Measurements from ENCODE around the gene DEFB123. TPM values are rescaled to one million over a fixed set of nuclear protein-coding genes. Genes with fewer than 3 reads are reported as not detected.

Gene DEFB123
- total RNA-seq, 2 experiments from 2014 or later: not detected

DNA sequence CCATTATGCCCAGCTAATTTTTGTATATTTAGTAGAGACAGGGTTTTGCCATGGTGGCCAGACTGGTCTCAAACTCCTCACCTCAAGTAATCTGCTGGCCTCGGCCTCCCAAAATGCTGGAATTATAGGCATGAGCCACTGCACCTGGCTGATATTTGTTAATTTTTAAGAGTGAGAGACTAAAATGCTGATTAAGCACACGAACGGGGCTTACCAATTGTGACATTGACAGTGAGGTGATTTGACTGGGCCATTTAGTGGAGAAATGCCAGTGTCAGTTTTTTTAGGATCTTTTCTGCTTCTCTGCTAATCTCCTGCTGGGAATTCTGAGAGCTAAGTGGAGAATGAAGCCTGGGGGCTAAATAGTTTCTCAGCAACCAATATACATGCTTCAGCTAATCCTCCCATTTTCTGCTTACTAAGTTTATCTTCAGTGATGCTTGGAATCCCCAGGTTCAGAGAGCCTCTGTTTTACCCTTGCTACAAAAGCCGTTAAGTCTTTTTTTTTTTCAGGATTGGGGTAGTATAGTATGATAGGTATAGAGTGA is 9.8 kb upstream of the DEFB123 start:
- intact Hi-C loops (cut with micrococcal nuclease): no loop called here
- Mint-ChIP-seq H3K4me1 (ENCODE audit: low read depth) (no peaks in the 10 kb centered on the region), H3K9me3 (peaks cover 2% of the 10 kb centered on the region), H3K27ac (no peak overlapping the region), H3K4me3 (no peak overlapping the region), H3K27me3 (peaks cover 7% of the 10 kb centered on the region), H3K36me3 (ENCODE audit: low read depth) (no peaks in the 10 kb centered on the region)
- ATAC-seq: no peak
- POLR2A ChIA-PET: no interaction called here
- TF ChIP-seq, protein P1, sequence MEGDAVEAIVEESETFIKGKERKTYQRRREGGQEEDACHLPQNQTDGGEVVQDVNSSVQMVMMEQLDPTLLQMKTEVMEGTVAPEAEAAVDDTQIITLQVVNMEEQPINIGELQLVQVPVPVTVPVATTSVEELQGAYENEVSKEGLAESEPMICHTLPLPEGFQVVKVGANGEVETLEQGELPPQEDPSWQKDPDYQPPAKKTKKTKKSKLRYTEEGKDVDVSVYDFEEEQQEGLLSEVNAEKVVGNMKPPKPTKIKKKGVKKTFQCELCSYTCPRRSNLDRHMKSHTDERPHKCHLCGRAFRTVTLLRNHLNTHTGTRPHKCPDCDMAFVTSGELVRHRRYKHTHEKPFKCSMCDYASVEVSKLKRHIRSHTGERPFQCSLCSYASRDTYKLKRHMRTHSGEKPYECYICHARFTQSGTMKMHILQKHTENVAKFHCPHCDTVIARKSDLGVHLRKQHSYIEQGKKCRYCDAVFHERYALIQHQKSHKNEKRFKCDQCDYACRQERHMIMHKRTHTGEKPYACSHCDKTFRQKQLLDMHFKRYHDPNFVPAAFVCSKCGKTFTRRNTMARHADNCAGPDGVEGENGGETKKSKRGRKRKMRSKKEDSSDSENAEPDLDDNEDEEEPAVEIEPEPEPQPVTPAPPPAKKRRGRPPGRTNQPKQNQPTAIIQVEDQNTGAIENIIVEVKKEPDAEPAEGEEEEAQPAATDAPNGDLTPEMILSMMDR (IDR thresholded peaks at IDR 0.05): no peak
- DNase-seq: no peak
- CTCF ChIA-PET: interaction anchor here (1.4 kb wide), 2 partner anchors 10 to 73 kb away, joined by 4 read pairs; partner anchors contain the start of gene DEFB123

DNA sequence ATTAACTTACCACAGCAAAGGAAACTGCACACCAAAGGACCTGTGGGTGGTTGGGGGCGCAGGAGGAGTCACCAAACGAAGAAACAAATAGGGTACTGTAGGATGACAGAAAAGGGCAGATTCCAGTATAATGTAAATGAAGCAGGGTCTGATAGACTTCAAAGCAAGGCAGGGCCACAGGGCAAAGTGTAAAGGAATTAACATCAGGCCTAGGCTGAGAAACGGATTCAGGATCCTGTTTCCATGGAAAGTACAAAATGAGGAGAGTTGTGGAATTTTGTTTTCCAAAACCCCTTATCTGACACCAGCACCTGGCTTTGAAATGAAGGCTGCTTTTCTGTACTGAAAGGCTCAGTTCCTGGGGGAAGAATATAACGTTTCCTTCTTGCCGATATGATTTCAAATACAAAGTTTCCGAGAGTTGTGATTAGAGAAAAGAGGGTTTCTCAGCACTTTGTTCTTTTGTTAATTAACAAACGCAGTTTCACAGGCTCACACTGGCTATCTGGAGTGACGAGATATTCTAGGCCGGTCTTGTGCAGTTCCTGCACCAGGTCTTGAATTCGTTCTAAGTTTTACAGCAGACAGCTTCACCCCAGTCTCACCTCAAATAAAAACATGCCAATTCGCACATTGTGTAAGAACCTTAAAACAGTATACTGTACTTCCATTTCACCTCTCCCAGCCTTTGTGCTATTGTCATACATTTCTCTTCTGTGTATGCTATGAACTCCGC is 5.8 kb downstream of the DEFB123 start:
- Mint-ChIP-seq H3K9me3 (peaks cover 2% of the 10 kb centered on the region), H3K27me3 (peaks cover 5% of the 10 kb centered on the region), H3K4me1 (ENCODE audit: low read depth) (no peaks in the 10 kb centered on the region), H3K36me3 (ENCODE audit: low read depth) (no peaks in the 10 kb centered on the region), H3K27ac (no peak overlapping the region), H3K4me3 (no peak overlapping the region)
- ATAC-seq: no peak
- TF ChIP-seq, protein P1 (IDR thresholded peaks at IDR 0.05): no peak
- intact Hi-C loops (cut with micrococcal nuclease): no loop called here
- ChIA-PET CTCF (no interaction called here), POLR2A (no interaction called here)
- no peak for DNase-seq

DNA sequence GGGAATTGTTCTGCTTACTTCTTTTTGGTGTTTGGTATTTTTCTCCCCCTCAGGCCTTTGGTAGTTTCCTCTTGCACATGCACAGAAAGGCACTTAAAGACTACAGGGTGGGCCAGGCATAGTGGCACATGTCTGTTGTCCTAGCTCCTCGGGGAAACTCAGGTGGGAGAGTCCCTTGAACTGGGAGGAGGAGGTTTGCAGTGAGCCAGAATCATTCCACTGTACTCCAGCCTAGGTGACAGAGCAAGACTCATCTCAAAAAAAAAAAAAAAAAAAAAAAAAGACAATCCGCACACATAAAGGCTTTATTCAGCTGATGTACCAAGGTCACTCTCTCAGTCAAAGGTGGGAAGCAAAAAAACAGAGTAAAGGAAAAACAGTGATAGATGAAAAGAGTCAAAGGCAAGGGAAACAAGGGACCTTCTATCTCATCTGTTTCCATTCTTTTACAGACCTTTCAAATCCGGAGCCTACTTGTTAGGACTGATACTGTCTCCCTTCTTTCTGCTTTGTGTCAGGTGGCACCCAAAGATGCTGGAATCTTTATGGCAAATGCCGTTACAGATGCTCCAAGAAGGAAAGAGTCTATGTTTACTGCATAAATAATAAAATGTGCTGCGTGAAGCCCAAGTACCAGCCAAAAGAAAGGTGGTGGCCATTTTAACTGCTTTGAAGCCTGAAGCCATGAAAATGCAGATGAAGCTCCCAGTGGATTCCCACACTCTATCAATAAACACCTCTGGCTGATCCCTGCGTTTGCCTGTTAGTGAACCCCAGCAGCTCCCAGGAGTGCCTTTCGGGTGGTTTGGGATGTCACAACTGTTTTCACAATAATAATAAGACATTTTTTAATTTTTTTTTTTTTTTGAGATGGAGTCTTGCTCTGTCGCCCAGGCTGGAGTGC is 9.3 kb downstream of the DEFB123 start:
- TF ChIP-seq, protein P1 (IDR thresholded peaks at IDR 0.05): no peak
- H3K27me3 Mint-ChIP-seq: peaks cover 10% of the 10 kb centered on the region
- intact Hi-C loops (cut with micrococcal nuclease): no loop called here
- CTCF ChIA-PET: interaction anchor here (1.1 to 2.8 kb wide), 5 partner anchors 8 to 163 kb away, joined by 3 to 10 read pairs (median 3); no protein-coding TSS in a partner anchor
- no peaks in the 10 kb centered on the region for H3K4me1 Mint-ChIP-seq (ENCODE audit: low read depth)
- POLR2A ChIA-PET: no interaction called here
- no peaks in the 10 kb centered on the region for H3K36me3 Mint-ChIP-seq (ENCODE audit: low read depth)
- DNase-seq: no peak
- peaks cover 2% of the 10 kb centered on the region for H3K9me3 Mint-ChIP-seq
- no peak for ATAC-seq
- H3K27ac Mint-ChIP-seq: no peak overlapping the region
- no peak overlapping the region for H3K4me3 Mint-ChIP-seq

DNA sequence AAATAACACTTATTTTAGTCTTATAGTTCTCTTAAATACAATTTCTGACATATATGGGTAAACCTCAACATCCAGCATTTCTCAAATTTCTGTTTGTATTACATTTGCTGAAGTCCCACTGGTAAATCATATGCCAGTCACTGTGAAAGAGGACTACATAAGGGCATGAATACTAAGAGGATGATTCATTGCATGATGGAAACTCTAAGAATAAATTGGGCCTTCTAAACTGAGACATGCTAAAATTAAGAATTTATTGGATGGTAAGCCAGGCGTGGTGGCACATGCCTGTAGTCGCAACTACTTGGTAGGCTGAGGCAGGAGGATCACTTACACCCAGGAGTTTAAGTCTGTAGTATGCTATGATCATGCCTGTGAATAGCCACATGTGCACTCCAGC is 12.1 kb downstream of the DEFB123 start:
- POLR2A ChIA-PET: no interaction called here
- Mint-ChIP-seq H3K27me3 (peaks cover 8% of the 10 kb centered on the region), H3K4me3 (no peak overlapping the region), H3K4me1 (ENCODE audit: low read depth) (no peaks in the 10 kb centered on the region), H3K27ac (no peak overlapping the region), H3K9me3 (peaks cover 2% of the 10 kb centered on the region), H3K36me3 (ENCODE audit: low read depth) (no peaks in the 10 kb centered on the region)
- TF ChIP-seq, protein P1 (IDR thresholded peaks at IDR 0.05): no peak
- DNase-seq (no peak), ATAC-seq (no peak)
- CTCF ChIA-PET: no interaction called here
- intact Hi-C loops (cut with micrococcal nuclease): no loop called here

All from activated CD8-positive, alpha-beta T cell treated with anti-CD3 and anti-CD28 coated beads for 36 hours (primary cell).